CD14-positive monocyte (primary cell): ENCODE results near the gene WDR5. TPM values are rescaled to one million over a fixed set of nuclear protein-coding genes. Genes with fewer than 3 reads are reported as not detected.

Source experiments
- DNase-seq, 3 donors: peaks; one replicate each; pipeline ENCODE4 v3.0.0-alpha.2; 2011 to 2022
- H2AFZ ChIP-seq: 2 replicates; pipeline ENCODE4 v1.6.0; 2012; ENCODE audit warnings: mild to moderate bottlenecking, low read depth, low read length, inconsistent platforms; ENCODE audit not compliant: insufficient read depth, poor library complexity, severe bottlenecking
- H3K27ac ChIP-seq, 2 donors: 1 replicate in 1 of 2; 2 replicates in 1 of 2; pipeline ENCODE4 v1.5.1; 2012 to 2013; ENCODE audit warnings: low read length in 2 of 2, control low read depth in 1 of 2, inconsistent platforms in 1 of 2, low read depth in 1 of 2, mild to moderate bottlenecking in 1 of 2
- H3K27me3 ChIP-seq, 2 donors: one replicate each; pipeline versions ENCODE4 v1.6.0 to v1.6.1; 2011 to 2013; ENCODE audit warnings: low read length in 2 of 2; ENCODE audit not compliant: control insufficient read depth in 2 of 2, insufficient read depth in 2 of 2
- H3K36me3 ChIP-seq, 2 donors: replicated peaks in 1 of 2; 1 replicate in 1 of 2; 2 replicates in 1 of 2; pipeline versions ENCODE4 v1.5.1 to v1.6.1; 2012 to 2013; ENCODE audit warnings: low read length in 2 of 2, control low read depth in 1 of 2, inconsistent platforms in 1 of 2, mild to moderate bottlenecking in 1 of 2; ENCODE audit not compliant: insufficient read depth in 2 of 2, control insufficient read depth in 1 of 2
- H3K4me1 ChIP-seq, 2 donors: 1 replicate in 1 of 2; 2 replicates in 1 of 2; pipeline versions ENCODE4 v1.5.1 to v1.6.1; 2012 to 2013; ENCODE audit warnings: low read length in 2 of 2, control low read depth in 1 of 2, inconsistent platforms in 1 of 2, mild to moderate bottlenecking in 1 of 2, moderate library complexity in 1 of 2; ENCODE audit not compliant: insufficient read depth in 2 of 2, control insufficient read depth in 1 of 2
- H3K4me2 ChIP-seq: replicated peaks from 2 replicates; pipeline ENCODE3; 2012; ENCODE audit warnings: low read length, moderate library complexity, mild to moderate bottlenecking; ENCODE audit not compliant: poor library complexity, severe bottlenecking; ENCODE audit errors: extremely low read depth
- H3K4me3 ChIP-seq, 3 experiments: fragments of 200-600 bp in 1 of 3; sonication (generic) in 1 of 3; replicated peaks in 1 of 3; 1 replicate in 2 of 3; 2 replicates in 1 of 3; pipeline ENCODE4 v1.5.1; 2011 to 2013; ENCODE audit warnings: low read length in 3 of 3, mild to moderate bottlenecking in 3 of 3, control low read depth in 2 of 3, low read depth in 2 of 3, inconsistent platforms in 1 of 3, moderate library complexity in 1 of 3
- H3K79me2 ChIP-seq: 2 replicates; pipeline ENCODE4 v1.6.0; 2012; ENCODE audit warnings: mild to moderate bottlenecking, control low read depth, inconsistent platforms, low read length, moderate library complexity; ENCODE audit not compliant: insufficient read depth
- H3K9ac ChIP-seq: 2 replicates; pipeline ENCODE4 v1.6.0; 2017; ENCODE audit warnings: low read length, mild to moderate bottlenecking; ENCODE audit not compliant: insufficient read depth, poor library complexity, severe bottlenecking
- H3K9me3 ChIP-seq, 2 donors: replicated peaks in 1 of 2; 1 replicate in 1 of 2; 2 replicates in 1 of 2; pipeline versions ENCODE4 v1.5.1 to v1.6.1; 2012 to 2013; ENCODE audit warnings: low read length in 2 of 2, control low read depth in 1 of 2; ENCODE audit not compliant: control insufficient read depth in 1 of 2, insufficient read depth in 1 of 2
- H4K20me1 ChIP-seq: 2 replicates; pipeline ENCODE4 v1.6.0; 2012; ENCODE audit warnings: mild to moderate bottlenecking, low read length, control low read depth, moderate library complexity; ENCODE audit not compliant: insufficient read depth
- H3K27ac Mint-ChIP-seq, 7 donors: one replicate each; pipeline ENCODE4 v1.8.0; 2020; ENCODE audit warnings: mild to moderate bottlenecking in 7 of 7, mixed read lengths in 7 of 7, moderate library complexity in 6 of 7, inconsistent platforms in 2 of 7
- H3K27me3 Mint-ChIP-seq, 3 donors: one replicate each; pipeline ENCODE4 v1.8.0; 2021 to 2022; ENCODE audit warnings: low read depth in 3 of 3, mild to moderate bottlenecking in 3 of 3, mixed read lengths in 3 of 3, moderate library complexity in 3 of 3, inconsistent platforms in 1 of 3
- H3K36me3 Mint-ChIP-seq, 2 donors: one replicate each; pipeline ENCODE4 v1.8.0; 2020; ENCODE audit warnings: mixed read lengths in 2 of 2, inconsistent platforms in 1 of 2, mild to moderate bottlenecking in 1 of 2
- H3K4me1 Mint-ChIP-seq: one replicate; pipeline ENCODE4 v1.8.0; 2020; ENCODE audit warnings: mild to moderate bottlenecking, mixed read lengths
- H3K4me3 Mint-ChIP-seq, 2 donors: one replicate each; pipeline ENCODE4 v1.8.0; 2020; ENCODE audit warnings: mild to moderate bottlenecking in 2 of 2, mixed read lengths in 2 of 2, moderate library complexity in 1 of 2
- H3K9me3 Mint-ChIP-seq, 7 donors: one replicate each; pipeline ENCODE4 v1.8.0; 2020 to 2022; ENCODE audit warnings: mixed read lengths in 7 of 7, mild to moderate bottlenecking in 6 of 7, moderate library complexity in 6 of 7, inconsistent platforms in 2 of 7
- WGBS: methylation state at CpG from one replicate; pipeline ENCODE4 v1.1.5; 2013; ENCODE audit warnings: missing lambda C conversion rate; ENCODE audit not compliant: insufficient coverage; 5-methylcytosine and 5-hydroxymethylcytosine counted together
- intact Hi-C, 2 donors: fragments of 100-400 bp; cut with micrococcal nuclease; formaldehyde crosslinking; loops; one replicate each; pipeline versions ENCODE4 v1.15.0 to v1.15.1; 2023
- polyA plus RNA-seq, 3 donors: library from polyadenylated mRNA; depleted of rRNA in 1 of 3; unstranded in 2 of 3; stranded (reverse) in 1 of 3; fragments of 300-500 nt in 2 of 3; fragments of >200 nt in 1 of 3; fragmentation: Illumina TruSeq in 2 of 3; gene quantifications; 1 replicate in 2 of 3; 2 replicates in 1 of 3; pipeline ENCODE4 v1.2.3, GENCODE V29; 2012 to 2021
- TF ChIP-seq, protein P1 (sequence below): fragments of 200-600 bp; IDR thresholded peaks from one replicate; pipeline ENCODE4 v1.8.0; 2022; ENCODE audit warnings: antibody characterized with exemption, mild to moderate bottlenecking

The WDR5 gene
- polyA plus RNA-seq, 3 donors = 8.7 to 17.3 (median 10.2) TPM

DNA sequence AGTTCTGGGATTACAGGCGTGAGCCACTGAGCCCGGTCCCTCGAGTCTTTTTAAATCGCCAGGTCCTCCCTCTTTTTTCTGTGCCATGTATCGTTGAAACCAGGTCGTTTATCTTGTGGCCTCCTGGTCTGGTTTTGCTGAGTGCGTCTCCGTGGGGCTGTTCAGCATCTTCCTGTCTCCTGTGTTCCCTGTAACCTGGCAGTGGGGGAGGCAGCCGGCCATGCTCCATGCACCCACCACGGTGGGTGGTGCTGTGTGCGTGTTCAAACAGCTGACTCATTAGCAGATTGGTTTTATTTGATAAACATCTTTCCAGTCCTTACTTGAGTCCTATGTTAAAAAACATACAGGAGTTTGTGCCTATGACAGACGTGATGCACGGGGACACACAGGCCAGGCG is 25.8 kb downstream of the WDR5 start:
- Histone ChIP-seq H3K9ac (no peak overlapping the region), H3K4me3 (no peak overlapping the region), H2AFZ (no peak overlapping the region), H3K4me2 (no peak overlapping the region), H3K9me3 (no peaks in the 10 kb centered on the region), H3K27me3 (no peaks in the 10 kb centered on the region), H3K27ac (no peak overlapping the region), H4K20me1 (no peaks in the 10 kb centered on the region), H3K36me3 (peaks cover 28 to 30% of the 10 kb centered on the region in 2 donors), H3K4me1 (peaks cover 14 to 23% of the 10 kb centered on the region in 2 donors), H3K79me2 (no peaks in the 10 kb centered on the region)
- H3K36me3 Mint-ChIP-seq = peaks cover 19 to 36% of the 10 kb centered on the region in 2 donors
- DNase-seq = no peak
- peak overlapping the region in 1 of 7 donors; percentile 33 for H3K27ac Mint-ChIP-seq
- no peak overlapping the region for H3K4me3 Mint-ChIP-seq
- intact Hi-C loops = loop anchor here in 1 of 2 donors (5.0 kb wide), 1 partner anchor 39 kb away; no protein-coding TSS in a partner anchor
- WGBS = 94% methylated on average over 11 of the region's 14 CpGs
- H3K9me3 Mint-ChIP-seq = peaks cover 0 to 1% (median 0%) of the 10 kb centered on the region in 7 donors
- TF ChIP-seq, protein P1, sequence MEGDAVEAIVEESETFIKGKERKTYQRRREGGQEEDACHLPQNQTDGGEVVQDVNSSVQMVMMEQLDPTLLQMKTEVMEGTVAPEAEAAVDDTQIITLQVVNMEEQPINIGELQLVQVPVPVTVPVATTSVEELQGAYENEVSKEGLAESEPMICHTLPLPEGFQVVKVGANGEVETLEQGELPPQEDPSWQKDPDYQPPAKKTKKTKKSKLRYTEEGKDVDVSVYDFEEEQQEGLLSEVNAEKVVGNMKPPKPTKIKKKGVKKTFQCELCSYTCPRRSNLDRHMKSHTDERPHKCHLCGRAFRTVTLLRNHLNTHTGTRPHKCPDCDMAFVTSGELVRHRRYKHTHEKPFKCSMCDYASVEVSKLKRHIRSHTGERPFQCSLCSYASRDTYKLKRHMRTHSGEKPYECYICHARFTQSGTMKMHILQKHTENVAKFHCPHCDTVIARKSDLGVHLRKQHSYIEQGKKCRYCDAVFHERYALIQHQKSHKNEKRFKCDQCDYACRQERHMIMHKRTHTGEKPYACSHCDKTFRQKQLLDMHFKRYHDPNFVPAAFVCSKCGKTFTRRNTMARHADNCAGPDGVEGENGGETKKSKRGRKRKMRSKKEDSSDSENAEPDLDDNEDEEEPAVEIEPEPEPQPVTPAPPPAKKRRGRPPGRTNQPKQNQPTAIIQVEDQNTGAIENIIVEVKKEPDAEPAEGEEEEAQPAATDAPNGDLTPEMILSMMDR = no peak
- peaks cover 19% of the 10 kb centered on the region for H3K4me1 Mint-ChIP-seq
- H3K27me3 Mint-ChIP-seq = peaks cover 2 to 3% (median 2%) of the 10 kb centered on the region in 3 donors

DNA sequence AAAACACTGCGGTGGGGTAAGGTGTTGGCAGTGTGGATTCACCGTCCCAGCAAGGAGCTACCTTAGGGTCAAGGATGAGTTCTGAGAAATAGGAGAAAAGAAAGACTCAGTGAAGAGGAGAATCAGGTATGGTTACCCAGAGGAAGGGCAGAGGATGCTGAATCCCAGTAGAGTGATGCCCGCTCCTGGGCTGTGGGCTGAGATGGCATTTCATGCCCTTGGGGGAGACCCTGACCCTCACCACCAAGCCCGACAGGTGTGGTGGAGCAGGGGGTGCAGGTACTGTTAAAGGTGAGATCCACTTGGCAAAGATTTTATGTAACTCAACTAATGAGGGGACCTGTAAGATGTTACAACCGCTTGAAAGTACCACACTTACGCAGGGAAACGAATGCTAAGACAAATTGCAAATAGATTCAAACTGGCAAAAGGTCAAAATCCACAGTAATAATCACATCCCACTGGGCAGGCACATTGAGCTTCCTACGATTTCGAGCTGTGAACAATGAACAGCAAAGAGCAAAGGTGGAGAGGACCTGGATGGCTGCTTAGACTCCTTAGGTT is 26.4 kb downstream of the WDR5 start:
- Histone ChIP-seq H3K4me1 (peaks cover 14 to 23% of the 10 kb centered on the region in 2 donors), H3K9me3 (no peaks in the 10 kb centered on the region), H3K4me3 (no peak overlapping the region), H3K4me2 (peak overlapping the region; percentile 86), H3K79me2 (no peaks in the 10 kb centered on the region), H4K20me1 (no peaks in the 10 kb centered on the region), H3K27ac (no peak overlapping the region), H3K9ac (no peak overlapping the region), H2AFZ (no peak overlapping the region), H3K36me3 (peaks cover 22 to 24% of the 10 kb centered on the region in 2 donors), H3K27me3 (no peaks in the 10 kb centered on the region)
- Mint-ChIP-seq H3K4me3 (peak overlapping the region; percentile 20 to 63), H3K4me1 (peaks cover 19% of the 10 kb centered on the region), H3K27me3 (peaks cover 2 to 3% (median 2%) of the 10 kb centered on the region in 3 donors), H3K36me3 (peaks cover 13 to 34% of the 10 kb centered on the region in 2 donors), H3K27ac (peak overlapping the region in 2 of 7 donors; percentile 33 to 63), H3K9me3 (peaks cover 0 to 1% (median 0%) of the 10 kb centered on the region in 7 donors)
- TF ChIP-seq, protein P1 = no peak
- WGBS = 100% methylated on average over 5 of the region's 9 CpGs
- intact Hi-C loops = loop anchor here in 1 of 2 donors (5.0 kb wide), 1 partner anchor 40 kb away; no protein-coding TSS in a partner anchor
- no peak for DNase-seq
